Measurements from ENCODE around the gene B4GALT6.

The B4GALT6 gene

GRCh38 chr18:31591113-31591512 is 93.3 kb downstream of the B4GALT6 start:
- no peak for DNase-seq

GRCh38 chr18:31590570-31590969 is 93.8 kb downstream of the B4GALT6 start:
- no peak for DNase-seq

DNA sequence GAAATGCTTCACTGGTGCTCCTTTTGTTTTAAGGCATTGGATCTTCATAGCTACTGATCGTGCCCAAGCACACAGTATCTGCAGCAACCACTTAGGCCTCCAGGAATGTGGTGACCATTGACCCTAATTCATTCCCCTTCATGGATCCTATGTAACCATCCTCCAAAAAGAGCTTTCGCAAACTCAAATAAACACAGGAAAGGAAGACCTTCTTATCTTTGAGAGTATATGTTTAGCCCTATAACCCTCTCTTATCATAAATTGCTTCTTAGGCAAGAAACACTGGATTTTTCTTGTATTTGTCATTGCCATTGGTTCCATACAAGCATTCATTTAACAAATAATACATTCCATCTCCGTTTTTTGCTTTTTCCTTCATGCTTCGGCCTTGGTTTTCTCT is 96.9 kb downstream of the B4GALT6 start:
- DNase-seq: no peak

DNA sequence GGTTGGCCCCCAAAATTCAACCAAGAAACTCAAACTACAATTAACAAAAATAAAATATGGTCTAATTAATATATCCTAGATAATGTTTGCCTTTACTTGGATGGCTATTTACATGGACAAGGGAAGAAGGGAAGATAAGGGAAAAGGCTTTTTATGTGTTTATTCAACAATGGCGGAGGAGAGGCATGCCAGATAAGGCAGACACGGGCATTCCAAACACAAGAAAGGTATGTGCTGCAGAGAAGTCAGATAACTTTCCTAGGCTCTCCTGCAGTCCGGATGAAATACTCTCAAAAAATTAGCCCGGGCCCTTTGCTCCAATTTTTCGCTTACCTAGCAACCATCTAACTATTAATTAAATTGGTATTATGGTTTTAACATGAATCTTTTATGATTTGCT is 97.8 kb downstream of the B4GALT6 start:
- no peak for DNase-seq

DNA sequence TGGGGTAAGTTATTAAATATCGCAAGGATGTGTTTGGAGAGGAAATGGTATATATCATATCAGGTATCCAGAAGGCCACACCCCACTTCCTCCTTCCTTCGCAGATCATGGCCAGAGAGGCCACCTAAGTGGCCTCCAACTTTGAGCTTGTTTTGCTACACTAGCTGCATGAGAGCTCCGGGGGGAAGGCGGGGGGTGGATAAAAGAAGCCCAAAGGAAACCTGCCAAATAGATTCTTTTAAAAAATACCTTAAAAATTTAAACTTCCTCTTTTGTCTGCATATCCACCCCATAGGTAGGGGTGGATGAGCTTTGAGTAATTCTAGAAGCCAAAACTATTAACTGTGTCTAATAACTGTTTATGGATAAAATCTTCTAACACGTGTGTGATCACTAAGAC is 98.4 kb downstream of the B4GALT6 start:
- DNase-seq: no peak

DNA sequence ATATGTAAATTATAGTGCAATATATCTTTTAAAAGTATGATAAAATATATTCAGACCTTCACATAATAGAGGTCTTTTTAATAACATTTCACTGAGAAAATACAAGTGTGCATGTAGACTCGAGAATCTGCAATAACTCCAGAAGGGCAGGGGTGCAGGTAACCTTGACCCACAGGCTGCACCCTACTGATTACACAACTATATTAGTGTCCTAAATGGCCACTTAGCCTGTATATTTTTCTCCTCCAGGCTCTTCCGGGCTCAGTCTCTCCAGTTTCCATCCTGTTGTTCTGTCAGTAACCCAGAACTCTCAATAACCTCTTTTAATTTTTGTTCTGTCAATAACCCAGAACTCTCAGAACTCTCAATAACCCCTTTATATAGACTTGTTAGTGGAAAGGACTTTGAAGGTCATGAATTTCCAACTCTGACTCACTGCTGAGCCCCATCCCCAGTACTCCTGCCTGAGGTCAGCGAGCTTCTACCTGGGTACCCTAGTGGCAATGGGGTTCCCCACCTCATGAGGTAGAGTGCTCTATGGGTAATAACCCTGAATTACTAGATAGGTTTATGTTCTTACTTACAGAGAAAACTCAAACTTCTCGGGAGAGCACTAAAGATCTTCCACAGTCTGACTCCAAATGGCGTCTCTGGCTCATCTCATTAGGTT is 101.1 kb downstream of the B4GALT6 start:
- no peak for DNase-seq

GRCh38 chr18:31581498-31582197 is 102.7 kb downstream of the B4GALT6 start:
- DNase-seq: no peak

- no peak for DNase-seq
Observed at GRCh38 chr18:31579375-31579774, 105.0 kb downstream of the B4GALT6 start.

DNA sequence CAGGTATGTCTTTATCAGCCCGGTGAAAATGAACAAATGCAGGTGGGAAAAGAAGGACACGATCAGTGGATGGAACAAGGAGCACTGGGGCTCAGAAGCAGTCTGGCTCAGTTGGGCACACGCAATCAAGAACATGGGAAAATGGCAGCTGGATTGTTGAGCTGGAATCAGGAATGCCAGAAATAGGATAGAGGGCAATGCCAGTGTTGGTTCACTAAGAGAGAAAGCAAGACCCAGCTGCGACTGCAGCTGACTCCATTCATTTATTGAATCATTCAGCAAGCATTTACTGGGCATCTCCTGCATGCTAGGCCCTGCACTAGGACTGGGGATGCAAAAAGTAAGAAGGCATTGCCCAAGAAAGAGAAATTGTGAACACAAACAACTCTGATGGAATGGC is 106.3 kb downstream of the B4GALT6 start:
- no peak for DNase-seq

GRCh38 chr18:31577195-31577594 is 107.2 kb downstream of the B4GALT6 start:
- no peak for DNase-seq

- no peak for DNase-seq
Observed at GRCh38 chr18:31576670-31577069, 107.7 kb downstream of the B4GALT6 start.

GRCh38 chr18:31575515-31576257 is 108.7 kb downstream of the B4GALT6 start:
- DNase-seq: no peak

DNA sequence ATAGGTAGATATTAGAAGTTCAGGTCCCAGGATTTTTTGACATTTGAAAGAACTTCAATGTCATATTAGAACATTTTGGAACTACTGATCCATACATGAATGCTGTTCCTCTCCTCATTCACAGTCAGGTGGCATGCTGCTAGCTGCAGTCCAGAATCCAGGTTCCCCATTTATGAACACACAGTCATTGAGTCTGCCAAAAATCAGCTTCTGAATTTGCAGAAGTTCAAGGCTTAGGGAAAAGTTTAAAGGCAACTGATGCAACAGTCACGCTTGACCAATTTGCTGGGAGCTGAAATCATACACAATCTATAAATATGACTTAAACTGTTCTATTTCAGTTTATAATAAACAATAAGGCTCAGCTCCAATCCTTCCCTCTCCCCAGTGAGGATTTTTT is 110.0 kb downstream of the B4GALT6 start:
- no peak for DNase-seq
